HEK293 (cell line): ENCODE measurements around the gene SERINC2.

ENCODE experiments used
- CTCF ChIA-PET: fragments of 350-600 bp; formaldehyde crosslinking; extraction: SDS; loops from one replicate; lab custom pipeline; 2021; ENCODE audit warnings: antibody characterized with exemption; lab: Yijun Ruan, JAX
- POLR2A ChIA-PET: fragments of 300-600 bp; formaldehyde crosslinking; extraction: SDS; loops from one replicate; lab custom pipeline; 2020; ENCODE audit warnings: antibody characterized with exemption, inconsistent platforms; lab: Yijun Ruan, JAX
- H3K27ac ChIP-seq: fragments of 200-500 bp; sonication (Bioruptor generic); 2 replicates; pipeline ENCODE4 v1.5.1; 2014; ENCODE audit warnings: low read depth, low read length, control low read depth, inconsistent platforms; ENCODE audit errors: extremely low read depth
- H3K36me3 ChIP-seq, 2 experiments: fragments of 200-500 bp in 1 of 2; sonication (Bioruptor generic) in 1 of 2; 1 replicate in 1 of 2; 2 replicates in 1 of 2; pipeline ENCODE4 v1.5.1; 2014 to 2017; ENCODE audit warnings: inconsistent platforms in 2 of 2, low read length in 2 of 2; ENCODE audit not compliant: control insufficient read depth in 2 of 2, insufficient read depth in 1 of 2
- H3K4me1 ChIP-seq: fragments of 200-500 bp; sonication (Bioruptor generic); 2 replicates; pipeline ENCODE4 v1.5.1; 2014; ENCODE audit warnings: mild to moderate bottlenecking, low read length, inconsistent platforms; ENCODE audit not compliant: control insufficient read depth, insufficient read depth
- H3K4me3 ChIP-seq: 2 replicates; pipeline ENCODE4 v1.5.1; 2011; ENCODE audit warnings: low read depth, mild to moderate bottlenecking, control low read depth, low read length, moderate library complexity
- H3K9me3 ChIP-seq: fragments of 200-500 bp; sonication (Bioruptor generic); 2 replicates; pipeline ENCODE4 v1.5.1; 2014; ENCODE audit warnings: low read depth, low read length, inconsistent platforms; ENCODE audit not compliant: control insufficient read depth, insufficient read depth
- KLF1 ChIP-seq: fragments of 450-650 bp; formaldehyde crosslinking; IDR thresholded peaks from 2 replicates; pipeline ENCODE4 v1.5.1; 2016; ENCODE audit warnings: missing biosample characterization, missing genetic modification characterization
- KLF8 ChIP-seq: fragments of 450-650 bp; formaldehyde crosslinking; IDR thresholded peaks from 2 replicates; pipeline ENCODE4 v1.5.1; 2016; ENCODE audit warnings: missing biosample characterization, missing genetic modification characterization
- MEIS1 ChIP-seq: sonication (generic); formaldehyde crosslinking; IDR thresholded peaks from 2 replicates; pipeline ENCODE4 v1.8.1; 2022; ENCODE audit warnings: missing genetic modification reagents, mild to moderate bottlenecking, borderline replicate concordance
- ZNF133 ChIP-seq: fragments of 450-650 bp; formaldehyde crosslinking; IDR thresholded peaks from 2 replicates; pipeline ENCODE4 v1.5.1; 2016; ENCODE audit warnings: missing biosample characterization, missing genetic modification characterization
- ZNF24 ChIP-seq: fragments of 450-650 bp; formaldehyde crosslinking; IDR thresholded peaks from 2 replicates; pipeline ENCODE4 v1.5.1; 2016; ENCODE audit warnings: missing biosample characterization, missing genetic modification characterization
- ZNF274 ChIP-seq, 2 experiments: fragments of 200-500 bp in 1 of 2; fragments of 450-650 bp in 1 of 2; sonication (Bioruptor generic) in 1 of 2; formaldehyde crosslinking in 1 of 2; IDR thresholded peaks; 2 replicates each; pipeline versions ENCODE4 v1.5.1 to v1.6.1; 2014 to 2016; ENCODE audit warnings: borderline replicate concordance in 1 of 2, inconsistent platforms in 1 of 2, low read length in 1 of 2, missing biosample characterization in 1 of 2, missing genetic modification characterization in 1 of 2
- ZNF302 ChIP-seq: fragments of 450-650 bp; formaldehyde crosslinking; IDR thresholded peaks from 2 replicates; pipeline ENCODE4 v1.5.1; 2016; ENCODE audit warnings: missing biosample characterization, missing genetic modification characterization, low read depth
- ZNF391 ChIP-seq: fragments of 450-650 bp; formaldehyde crosslinking; IDR thresholded peaks from 2 replicates; pipeline ENCODE4 v1.5.1; 2016; ENCODE audit warnings: low read depth, missing biosample characterization, missing genetic modification characterization, borderline replicate concordance
- ZNF404 ChIP-seq: fragments of 450-650 bp; formaldehyde crosslinking; IDR thresholded peaks from 2 replicates; pipeline ENCODE4 v1.5.1; 2017; ENCODE audit warnings: missing biosample characterization, missing genetic modification characterization
- ZNF521 ChIP-seq: fragments of 450-650 bp; formaldehyde crosslinking; IDR thresholded peaks from 2 replicates; pipeline ENCODE4 v1.5.1; 2017; ENCODE audit warnings: missing biosample characterization, mild to moderate bottlenecking, missing genetic modification characterization
- ZNF571 ChIP-seq: fragments of 450-650 bp; formaldehyde crosslinking; IDR thresholded peaks from 2 replicates; pipeline ENCODE4 v1.5.0; 2017; ENCODE audit warnings: missing biosample characterization, missing genetic modification characterization
- ZNF621 ChIP-seq: fragments of 450-650 bp; formaldehyde crosslinking; IDR thresholded peaks from 2 replicates; pipeline ENCODE4 v1.5.1; 2017; ENCODE audit warnings: missing biosample characterization, missing genetic modification characterization
- ZNF629 ChIP-seq: fragments of 450-650 bp; formaldehyde crosslinking; IDR thresholded peaks from 2 replicates; pipeline ENCODE4 v1.5.1; 2017; ENCODE audit warnings: missing biosample characterization, missing genetic modification characterization
- TF ChIP-seq, protein P1 (sequence below): fragments of 450-650 bp; formaldehyde crosslinking; IDR thresholded peaks from 2 replicates; pipeline ENCODE4 v1.5.1; 2016; ENCODE audit warnings: missing biosample characterization, missing genetic modification characterization
- TF ChIP-seq, protein P2 (sequence below): fragments of 450-650 bp; formaldehyde crosslinking; IDR thresholded peaks from 2 replicates; pipeline ENCODE4 v1.5.1; 2016; ENCODE audit warnings: missing biosample characterization, missing genetic modification characterization
- TF ChIP-seq, protein P3 (sequence below): fragments of 450-650 bp; formaldehyde crosslinking; IDR thresholded peaks from 2 replicates; pipeline ENCODE4 v1.5.1; 2016; ENCODE audit warnings: missing biosample characterization, missing genetic modification characterization, low read depth
- TF ChIP-seq, protein P4 (sequence below): fragments of 450-650 bp; formaldehyde crosslinking; IDR thresholded peaks from 2 replicates; pipeline ENCODE4 v1.5.1; 2016; ENCODE audit warnings: missing biosample characterization, missing genetic modification characterization
- TF ChIP-seq, protein P5 (sequence below): fragments of 450-650 bp; formaldehyde crosslinking; IDR thresholded peaks from 2 replicates; pipeline ENCODE4 v1.5.1; 2017; ENCODE audit warnings: missing biosample characterization, missing genetic modification characterization
- TF ChIP-seq, protein P6 (sequence below): fragments of 450-650 bp; formaldehyde crosslinking; IDR thresholded peaks from 2 replicates; pipeline ENCODE4 v1.5.1; 2016; ENCODE audit warnings: missing biosample characterization, missing genetic modification characterization

SERINC2 gene

DNA sequence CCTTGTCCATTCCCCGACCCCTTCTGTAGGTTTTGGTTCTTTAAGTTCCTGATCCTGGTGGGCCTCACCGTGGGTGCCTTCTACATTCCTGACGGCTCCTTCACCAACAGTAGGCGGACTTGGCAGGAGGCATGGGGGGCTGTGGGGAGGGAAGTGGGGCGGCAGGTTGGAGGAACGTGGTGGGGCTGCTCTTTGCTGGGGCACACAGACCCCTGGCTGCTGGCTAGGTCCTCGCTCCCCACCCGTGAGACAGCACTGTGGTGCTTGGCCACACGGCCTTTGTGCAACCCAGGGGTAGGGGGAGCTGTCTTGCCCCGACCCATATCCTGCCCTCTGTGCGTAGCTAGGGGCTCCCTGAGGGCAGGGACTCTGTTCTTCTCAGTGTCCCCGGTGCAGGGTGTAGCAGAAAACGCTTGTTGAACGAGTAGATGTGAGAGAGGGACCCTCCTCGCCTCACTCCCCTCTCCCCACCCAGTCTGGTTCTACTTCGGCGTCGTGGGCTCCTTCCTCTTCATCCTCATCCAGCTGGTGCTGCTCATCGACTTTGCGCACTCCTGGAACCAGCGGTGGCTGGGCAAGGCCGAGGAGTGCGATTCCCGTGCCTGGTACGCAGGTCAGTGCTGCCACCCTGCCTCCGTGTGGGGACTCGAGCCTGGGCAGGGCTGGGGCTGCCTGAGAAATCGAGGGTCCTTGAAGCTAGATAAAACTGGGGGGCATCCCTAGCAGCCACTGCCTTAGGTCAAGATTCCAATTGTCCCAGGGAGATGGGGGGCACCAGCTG is 12.5 kb downstream of the SERINC2 start:
- ChIA-PET POLR2A (no interaction called here), CTCF (interaction anchor here (0.6 to 10.9 kb wide), 7 partner anchors 30 to 269 kb away, joined by 3 to 146 read pairs (median 4); no protein-coding TSS in a partner anchor)
- Histone ChIP-seq H3K27ac (no peak overlapping the region), H3K4me3 (no peak overlapping the region), H3K9me3 (no peaks in the 10 kb centered on the region), H3K4me1 (no peaks in the 10 kb centered on the region), H3K36me3 (peaks cover 0 to 4% of the 10 kb centered on the region in 2 experiments; a peak in 1 of 3 replicates)
- no peak for TF ChIP-seq KLF1 (tag by site-specific recombination)
- TF ChIP-seq, protein P1, sequence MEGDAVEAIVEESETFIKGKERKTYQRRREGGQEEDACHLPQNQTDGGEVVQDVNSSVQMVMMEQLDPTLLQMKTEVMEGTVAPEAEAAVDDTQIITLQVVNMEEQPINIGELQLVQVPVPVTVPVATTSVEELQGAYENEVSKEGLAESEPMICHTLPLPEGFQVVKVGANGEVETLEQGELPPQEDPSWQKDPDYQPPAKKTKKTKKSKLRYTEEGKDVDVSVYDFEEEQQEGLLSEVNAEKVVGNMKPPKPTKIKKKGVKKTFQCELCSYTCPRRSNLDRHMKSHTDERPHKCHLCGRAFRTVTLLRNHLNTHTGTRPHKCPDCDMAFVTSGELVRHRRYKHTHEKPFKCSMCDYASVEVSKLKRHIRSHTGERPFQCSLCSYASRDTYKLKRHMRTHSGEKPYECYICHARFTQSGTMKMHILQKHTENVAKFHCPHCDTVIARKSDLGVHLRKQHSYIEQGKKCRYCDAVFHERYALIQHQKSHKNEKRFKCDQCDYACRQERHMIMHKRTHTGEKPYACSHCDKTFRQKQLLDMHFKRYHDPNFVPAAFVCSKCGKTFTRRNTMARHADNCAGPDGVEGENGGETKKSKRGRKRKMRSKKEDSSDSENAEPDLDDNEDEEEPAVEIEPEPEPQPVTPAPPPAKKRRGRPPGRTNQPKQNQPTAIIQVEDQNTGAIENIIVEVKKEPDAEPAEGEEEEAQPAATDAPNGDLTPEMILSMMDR (tag by site-specific recombination) = no peak
- no peak for TF ChIP-seq MEIS1 (CRISPR knock-in tag)
- TF ChIP-seq, protein P2, sequence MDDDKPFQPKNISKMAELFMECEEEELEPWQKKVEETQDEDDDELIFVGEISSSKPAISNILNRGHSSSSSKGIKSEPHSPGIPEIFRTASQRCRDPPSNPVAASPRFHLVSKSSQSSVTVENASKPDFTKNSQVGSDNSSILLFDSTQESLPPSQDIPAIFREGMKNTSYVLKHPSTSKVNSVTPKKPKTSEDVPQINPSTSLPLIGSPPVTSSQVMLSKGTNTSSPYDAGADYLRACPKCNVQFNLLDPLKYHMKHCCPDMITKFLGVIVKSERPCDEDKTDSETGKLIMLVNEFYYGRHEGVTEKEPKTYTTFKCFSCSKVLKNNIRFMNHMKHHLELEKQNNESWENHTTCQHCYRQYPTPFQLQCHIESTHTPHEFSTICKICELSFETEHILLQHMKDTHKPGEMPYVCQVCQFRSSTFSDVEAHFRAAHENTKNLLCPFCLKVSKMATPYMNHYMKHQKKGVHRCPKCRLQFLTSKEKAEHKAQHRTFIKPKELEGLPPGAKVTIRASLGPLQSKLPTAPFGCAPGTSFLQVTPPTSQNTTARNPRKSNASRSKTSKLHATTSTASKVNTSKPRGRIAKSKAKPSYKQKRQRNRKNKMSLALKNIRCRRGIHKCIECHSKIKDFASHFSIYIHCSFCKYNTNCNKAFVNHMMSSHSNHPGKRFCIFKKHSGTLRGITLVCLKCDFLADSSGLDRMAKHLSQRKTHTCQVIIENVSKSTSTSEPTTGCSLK (tag by site-specific recombination) = no peak
- TF ChIP-seq ZNF391 (tag by site-specific recombination) = no peak

DNA sequence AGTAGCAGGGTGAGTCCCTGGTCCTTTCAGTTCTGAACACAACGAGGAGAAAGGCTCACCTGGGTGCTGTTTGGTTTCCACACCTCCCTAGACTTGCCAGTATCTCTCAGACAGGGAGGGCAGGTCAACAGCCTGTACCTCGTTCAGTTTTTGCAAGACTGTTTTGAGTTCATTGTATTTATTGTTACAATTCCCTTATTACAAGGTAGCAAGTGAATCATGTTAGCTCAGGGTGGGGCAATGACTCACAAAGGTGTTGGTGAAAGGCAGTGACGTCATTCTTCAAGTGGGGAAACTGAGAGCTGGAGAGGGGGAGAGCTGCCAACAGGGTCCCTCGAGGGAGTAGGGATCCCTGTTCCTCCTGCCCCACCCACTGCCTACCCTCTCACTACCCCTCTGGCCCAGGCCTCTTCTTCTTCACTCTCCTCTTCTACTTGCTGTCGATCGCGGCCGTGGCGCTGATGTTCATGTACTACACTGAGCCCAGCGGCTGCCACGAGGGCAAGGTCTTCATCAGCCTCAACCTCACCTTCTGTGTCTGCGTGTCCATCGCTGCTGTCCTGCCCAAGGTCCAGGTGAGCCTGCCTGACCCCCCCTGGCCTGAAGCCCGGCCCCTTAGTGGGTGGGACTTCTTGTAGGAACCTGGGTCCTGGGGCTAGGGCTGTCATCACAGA is 13.4 kb downstream of the SERINC2 start:
- Histone ChIP-seq H3K27ac (no peak overlapping the region), H3K4me3 (no peak overlapping the region)

More for the DNA sequence above, 13.4 kb downstream of the SERINC2 start:
- TF ChIP-seq, protein P3, sequence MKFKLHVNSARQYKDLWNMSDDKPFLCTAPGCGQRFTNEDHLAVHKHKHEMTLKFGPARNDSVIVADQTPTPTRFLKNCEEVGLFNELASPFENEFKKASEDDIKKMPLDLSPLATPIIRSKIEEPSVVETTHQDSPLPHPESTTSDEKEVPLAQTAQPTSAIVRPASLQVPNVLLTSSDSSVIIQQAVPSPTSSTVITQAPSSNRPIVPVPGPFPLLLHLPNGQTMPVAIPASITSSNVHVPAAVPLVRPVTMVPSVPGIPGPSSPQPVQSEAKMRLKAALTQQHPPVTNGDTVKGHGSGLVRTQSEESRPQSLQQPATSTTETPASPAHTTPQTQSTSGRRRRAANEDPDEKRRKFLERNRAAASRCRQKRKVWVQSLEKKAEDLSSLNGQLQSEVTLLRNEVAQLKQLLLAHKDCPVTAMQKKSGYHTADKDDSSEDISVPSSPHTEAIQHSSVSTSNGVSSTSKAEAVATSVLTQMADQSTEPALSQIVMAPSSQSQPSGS (tag by site-specific recombination) = peak; percentile 52; the same call in 1 of the 2 replicates
- TF ChIP-seq ZNF274 (IDR thresholded peaks at IDR 0.05; ENCODE audit: low read length) (no peak), ZNF274 (tag by site-specific recombination; IDR thresholded peaks at IDR 0.05; ENCODE audit: borderline replicate concordance) (no peak), ZNF629 (tag by site-specific recombination) (0 out of 2 replicates have a peak, but pooled peaks have one; percentile 36), ZNF24 (tag by site-specific recombination) (no peak), ZNF133 (tag by site-specific recombination) (no peak), ZNF404 (tag by site-specific recombination) (no peak), KLF1 (tag by site-specific recombination) (0 out of 2 replicates have a peak, but pooled peaks have one; percentile 39), KLF8 (no peak), ZNF571 (no peak), ZNF302 (tag by site-specific recombination) (no peak), ZNF621 (no peak), ZNF521 (tag by site-specific recombination) (no peak)
- TF ChIP-seq, protein P4, sequence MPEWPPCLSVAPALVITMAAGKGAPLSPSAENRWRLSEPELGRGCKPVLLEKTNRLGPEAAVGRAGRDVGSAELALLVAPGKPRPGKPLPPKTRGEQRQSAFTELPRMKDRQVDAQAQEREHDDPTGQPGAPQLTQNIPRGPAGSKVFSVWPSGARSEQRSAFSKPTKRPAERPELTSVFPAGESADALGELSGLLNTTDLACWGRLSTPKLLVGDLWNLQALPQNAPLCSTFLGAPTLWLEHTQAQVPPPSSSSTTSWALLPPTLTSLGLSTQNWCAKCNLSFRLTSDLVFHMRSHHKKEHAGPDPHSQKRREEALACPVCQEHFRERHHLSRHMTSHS (tag by site-specific recombination) = no peak
- TF ChIP-seq, protein P5, sequence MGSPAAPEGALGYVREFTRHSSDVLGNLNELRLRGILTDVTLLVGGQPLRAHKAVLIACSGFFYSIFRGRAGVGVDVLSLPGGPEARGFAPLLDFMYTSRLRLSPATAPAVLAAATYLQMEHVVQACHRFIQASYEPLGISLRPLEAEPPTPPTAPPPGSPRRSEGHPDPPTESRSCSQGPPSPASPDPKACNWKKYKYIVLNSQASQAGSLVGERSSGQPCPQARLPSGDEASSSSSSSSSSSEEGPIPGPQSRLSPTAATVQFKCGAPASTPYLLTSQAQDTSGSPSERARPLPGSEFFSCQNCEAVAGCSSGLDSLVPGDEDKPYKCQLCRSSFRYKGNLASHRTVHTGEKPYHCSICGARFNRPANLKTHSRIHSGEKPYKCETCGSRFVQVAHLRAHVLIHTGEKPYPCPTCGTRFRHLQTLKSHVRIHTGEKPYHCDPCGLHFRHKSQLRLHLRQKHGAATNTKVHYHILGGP (tag by site-specific recombination) = no peak
- TF ChIP-seq, protein P6, sequence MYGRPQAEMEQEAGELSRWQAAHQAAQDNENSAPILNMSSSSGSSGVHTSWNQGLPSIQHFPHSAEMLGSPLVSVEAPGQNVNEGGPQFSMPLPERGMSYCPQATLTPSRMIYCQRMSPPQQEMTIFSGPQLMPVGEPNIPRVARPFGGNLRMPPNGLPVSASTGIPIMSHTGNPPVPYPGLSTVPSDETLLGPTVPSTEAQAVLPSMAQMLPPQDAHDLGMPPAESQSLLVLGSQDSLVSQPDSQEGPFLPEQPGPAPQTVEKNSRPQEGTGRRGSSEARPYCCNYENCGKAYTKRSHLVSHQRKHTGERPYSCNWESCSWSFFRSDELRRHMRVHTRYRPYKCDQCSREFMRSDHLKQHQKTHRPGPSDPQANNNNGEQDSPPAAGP (tag by site-specific recombination) = peak; percentile 96
- CTCF ChIA-PET = interaction anchor here (0.7 to 10.9 kb wide), 4 partner anchors 31 to 245 kb away, joined by 3 to 146 read pairs (median 5); no protein-coding TSS in a partner anchor
- Histone ChIP-seq H3K4me1 (no peaks in the 10 kb centered on the region), H3K36me3 (peaks cover 0 to 4% of the 10 kb centered on the region in 2 experiments; a peak in 1 of 3 replicates), H3K9me3 (no peaks in the 10 kb centered on the region)
- POLR2A ChIA-PET = no interaction called here
